Mesendoderm (in vitro differentiated cells): Measurements from ENCODE around the gene RBMS1.

ENCODE experiments used
- DNase-seq: peaks from one replicate; pipeline ENCODE4 v3.0.0; 2013
- H2AK5ac ChIP-seq: 2 replicates; pipeline ENCODE4 v1.6.1; 2013; ENCODE audit warnings: low read length, inconsistent platforms
- H2BK120ac ChIP-seq: 2 replicates; pipeline ENCODE4 v1.6.1; 2013; ENCODE audit warnings: low read depth, mild to moderate bottlenecking, low read length, moderate library complexity, mixed read lengths
- H2BK15ac ChIP-seq: replicated peaks from 2 replicates; pipeline ENCODE4 v1.6.1; 2013; ENCODE audit warnings: low read depth, mild to moderate bottlenecking, moderate library complexity
- H2BK5ac ChIP-seq: 2 replicates; pipeline ENCODE4 v1.6.1; 2013; ENCODE audit warnings: low read length, inconsistent platforms
- H3K18ac ChIP-seq: 2 replicates; pipeline ENCODE4 v1.6.1; 2013; ENCODE audit warnings: mild to moderate bottlenecking, low read length, mixed read lengths
- H3K23ac ChIP-seq: one replicate; pipeline ENCODE4 v1.6.1; 2013; ENCODE audit warnings: low read length
- H3K27ac ChIP-seq: 2 replicates; pipeline ENCODE4 v1.5.1; 2013; ENCODE audit warnings: low read depth, mild to moderate bottlenecking, inconsistent platforms, low read length, moderate library complexity
- H3K27me3 ChIP-seq: 2 replicates; pipeline ENCODE4 v1.6.1; 2013; ENCODE audit warnings: low read length, control low read depth, mild to moderate bottlenecking, inconsistent platforms; ENCODE audit not compliant: insufficient read depth, poor library complexity
- H3K36me3 ChIP-seq: 2 replicates; pipeline ENCODE4 v1.6.1; 2013; ENCODE audit warnings: low read length, inconsistent platforms; ENCODE audit not compliant: control insufficient read depth, insufficient read depth
- H3K4ac ChIP-seq: one replicate; pipeline ENCODE4 v1.6.1; 2013; ENCODE audit warnings: low read depth, mild to moderate bottlenecking, low read length, moderate library complexity
- H3K4me1 ChIP-seq: 2 replicates; pipeline ENCODE4 v1.6.1; 2013; ENCODE audit warnings: low read depth, low read length, inconsistent platforms; ENCODE audit not compliant: control insufficient read depth
- H3K4me2 ChIP-seq: 2 replicates; pipeline ENCODE4 v1.6.1; 2013; ENCODE audit warnings: low read length
- H3K4me3 ChIP-seq: 2 replicates; pipeline ENCODE4 v1.5.1; 2013; ENCODE audit warnings: mild to moderate bottlenecking, low read length
- H3K56ac ChIP-seq: one replicate; pipeline ENCODE4 v1.6.1; 2013; ENCODE audit warnings: low read length
- H3K79me1 ChIP-seq: 2 replicates; pipeline ENCODE4 v1.6.1; 2013; ENCODE audit warnings: low read length, inconsistent platforms
- H3K79me2 ChIP-seq: 2 replicates; pipeline ENCODE4 v1.6.1; 2013; ENCODE audit warnings: mild to moderate bottlenecking, low read length; ENCODE audit not compliant: control insufficient read depth, insufficient read depth
- H3K9ac ChIP-seq: 2 replicates; pipeline ENCODE4 v1.6.1; 2013; ENCODE audit warnings: low read length, inconsistent platforms
- H4K5ac ChIP-seq: one replicate; pipeline ENCODE4 v1.6.1; 2013; ENCODE audit warnings: low read length
- H4K8ac ChIP-seq: one replicate; pipeline ENCODE4 v1.6.1; 2013; ENCODE audit warnings: low read depth, mild to moderate bottlenecking, control low read depth, low read length, moderate library complexity
- WGBS: extraction: QIAGEN DNeasy Blood & Tissue Kit; methylation state at CpG from one replicate; pipeline ENCODE4 v1.1.7; 2013; ENCODE audit warnings: low lambda C conversion rate, missing lambda C conversion rate; ENCODE audit not compliant: insufficient coverage; ENCODE audit errors: extremely low coverage; 5-methylcytosine and 5-hydroxymethylcytosine counted together

Gene RBMS1

DNA sequence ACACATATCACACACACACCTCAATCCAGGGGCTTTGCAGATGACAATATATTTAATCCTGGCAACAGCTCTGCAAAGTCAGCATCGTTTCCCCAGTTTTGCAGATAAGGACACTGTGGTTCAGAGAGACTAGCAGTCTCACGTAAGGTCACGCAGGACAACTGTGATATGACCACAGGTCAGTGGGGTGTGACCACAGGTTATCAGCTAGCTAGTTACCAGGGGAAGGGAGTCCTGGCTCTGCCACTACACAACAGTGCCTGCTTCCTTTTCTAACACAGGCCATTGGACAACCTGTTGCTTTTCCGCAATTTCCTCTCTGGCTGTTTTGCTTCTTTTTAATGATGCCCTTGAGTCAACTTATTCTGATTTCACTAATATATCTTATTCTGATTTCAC lies 33.3 kb downstream of the RBMS1 start:
- DNase-seq, result no peak

DNA sequence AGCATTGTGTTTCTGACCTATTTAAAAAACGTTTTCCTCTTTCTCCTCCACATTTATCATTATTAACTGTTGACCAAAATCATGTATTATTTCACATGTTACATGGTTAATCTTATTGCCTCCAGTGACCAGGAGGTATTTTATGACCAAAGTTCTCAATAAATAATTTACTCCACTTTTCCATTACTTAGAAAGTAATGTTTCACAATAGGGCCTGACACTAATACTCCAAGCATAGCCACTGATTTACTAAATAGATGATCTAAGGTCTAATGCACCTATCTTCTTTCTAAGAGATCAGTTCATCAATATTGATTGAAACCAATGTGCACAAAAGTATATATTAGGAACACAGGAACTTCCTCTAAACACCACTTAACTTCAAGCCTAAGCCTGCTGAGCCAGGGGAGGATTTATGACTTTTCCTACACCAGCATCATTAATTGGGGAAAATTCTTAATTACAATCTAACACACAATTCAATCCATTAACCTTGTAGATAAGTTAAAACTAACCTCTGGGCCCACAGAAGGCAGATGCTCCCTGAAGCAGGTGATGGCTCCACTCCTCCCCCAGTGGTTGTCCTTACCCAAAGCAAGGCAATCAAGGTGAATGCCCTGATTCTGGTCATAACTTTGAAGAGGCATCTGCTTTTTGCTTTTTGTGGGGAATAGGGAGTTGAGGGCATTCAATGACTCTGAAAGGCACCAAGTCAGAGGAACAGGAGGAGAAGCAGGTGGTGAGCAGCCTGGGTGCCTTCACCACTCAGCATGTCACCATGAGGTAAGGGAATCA lies 33.9 kb downstream of the RBMS1 start:
- H3K23ac ChIP-seq, result no peak overlapping the region
- H2BK15ac ChIP-seq, result no peak overlapping the region
- no peak for DNase-seq
- H3K4me3 ChIP-seq, result no peak overlapping the region
- no peak overlapping the region for H4K5ac ChIP-seq
- peaks cover 22% of the 10 kb centered on the region for H3K79me1 ChIP-seq
- H2AK5ac ChIP-seq, result no peak overlapping the region
- H3K27ac ChIP-seq, result no peak overlapping the region
- no peaks in the 10 kb centered on the region for H3K27me3 ChIP-seq
- peaks cover 25% of the 10 kb centered on the region for H3K79me2 ChIP-seq
- no peak overlapping the region for H3K18ac ChIP-seq
- no peak overlapping the region for H3K9ac ChIP-seq
- H3K56ac ChIP-seq, result no peak overlapping the region
- no peak overlapping the region for H4K8ac ChIP-seq
- no CpG with 5 or more reads among the region's 1 CpG for WGBS
- no peak overlapping the region for H2BK120ac ChIP-seq
- no peaks in the 10 kb centered on the region for H3K4me1 ChIP-seq
- H2BK5ac ChIP-seq, result no peak overlapping the region
- H3K4me2 ChIP-seq, result no peak overlapping the region
- no peaks in the 10 kb centered on the region for H3K36me3 ChIP-seq
- no peak overlapping the region for H3K4ac ChIP-seq

More for the DNA sequence above, 33.3 kb downstream of the RBMS1 start:
- Histone ChIP-seq H4K5ac (no peak overlapping the region), H3K27ac (no peak overlapping the region), H2BK5ac (no peak overlapping the region), H3K27me3 (no peaks in the 10 kb centered on the region), H3K23ac (no peak overlapping the region), H2BK15ac (no peak overlapping the region), H2AK5ac (no peak overlapping the region), H3K9ac (no peak overlapping the region), H3K18ac (no peak overlapping the region), H3K4me1 (no peaks in the 10 kb centered on the region), H4K8ac (no peak overlapping the region), H3K36me3 (no peaks in the 10 kb centered on the region), H3K79me2 (peaks cover 27% of the 10 kb centered on the region), H3K56ac (no peak overlapping the region), H2BK120ac (no peak overlapping the region), H3K4me3 (no peak overlapping the region), H3K4me2 (no peak overlapping the region), H3K4ac (no peak overlapping the region), H3K79me1 (peaks cover 23% of the 10 kb centered on the region)
- WGBS, result no CpG with 5 or more reads among the region's 4 CpGs

DNA sequence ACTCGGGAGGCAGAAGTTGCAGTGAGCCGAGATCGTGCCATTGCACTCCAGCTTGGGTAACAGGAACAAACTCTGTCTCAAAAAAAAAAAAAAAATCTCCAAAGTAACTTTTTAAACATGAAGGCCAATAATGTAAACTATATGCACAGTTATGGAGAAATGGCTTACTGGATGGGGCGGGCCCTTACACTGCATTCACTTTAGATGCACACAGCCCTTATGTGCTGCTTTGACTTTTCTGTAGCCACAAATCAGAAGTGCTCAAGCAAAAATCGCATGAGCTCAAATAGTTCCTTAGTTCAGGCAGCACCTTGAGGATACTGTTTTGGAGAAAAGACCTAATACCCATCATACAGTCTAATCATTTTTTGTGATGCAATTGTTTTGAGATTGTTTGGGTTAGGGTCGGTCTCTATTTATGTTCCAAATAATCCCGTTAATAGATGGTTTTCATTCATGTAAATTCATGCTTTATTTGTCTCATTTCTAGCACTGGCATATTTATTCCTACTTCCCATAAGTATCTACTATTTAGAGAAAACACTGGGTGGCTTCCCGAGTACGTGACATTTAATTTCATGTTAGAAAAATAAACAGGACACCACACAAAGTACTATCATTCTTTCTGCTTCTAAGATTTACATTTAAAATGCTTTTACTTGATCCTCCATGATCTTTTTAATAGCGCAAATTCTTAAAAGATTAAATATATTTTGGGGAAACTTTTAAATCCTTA lies 34.7 kb downstream of the RBMS1 start:
- Histone ChIP-seq H2AK5ac (no peak overlapping the region), H2BK15ac (no peak overlapping the region)

DNA sequence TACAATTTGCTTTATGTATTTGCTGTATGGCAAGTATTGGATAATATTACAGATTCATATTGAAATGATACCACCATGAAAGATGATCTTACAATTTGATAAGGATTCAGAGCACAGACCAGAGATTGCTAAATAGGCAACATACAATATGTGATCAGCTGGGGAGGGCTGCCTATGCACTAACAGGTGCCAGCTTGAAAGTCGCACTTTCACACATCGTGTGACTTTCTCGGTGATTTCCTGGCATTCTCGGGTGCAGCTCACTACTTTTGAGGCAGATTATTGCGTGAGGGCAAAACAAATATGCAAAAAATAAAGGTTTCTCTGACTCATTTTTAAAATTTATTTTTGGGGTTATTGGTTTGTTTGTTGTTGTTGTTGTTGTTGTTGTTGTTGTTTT lies 36.0 kb downstream of the RBMS1 start:
- Histone ChIP-seq H3K79me2 (peaks cover 30% of the 10 kb centered on the region), H3K27me3 (no peaks in the 10 kb centered on the region), H3K4me2 (no peak overlapping the region), H3K56ac (no peak overlapping the region), H2BK5ac (no peak overlapping the region), H3K79me1 (peaks cover 29% of the 10 kb centered on the region), H3K18ac (no peak overlapping the region), H3K27ac (no peak overlapping the region), H3K9ac (no peak overlapping the region), H3K23ac (no peak overlapping the region), H3K36me3 (no peaks in the 10 kb centered on the region), H4K8ac (no peak overlapping the region), H4K5ac (no peak overlapping the region), H3K4ac (no peak overlapping the region), H2BK15ac (no peak overlapping the region), H2AK5ac (no peak overlapping the region), H2BK120ac (no peak overlapping the region), H3K4me1 (peaks cover 2% of the 10 kb centered on the region), H3K4me3 (no peak overlapping the region)
- DNase-seq, result no peak
- WGBS, result no CpG with 5 or more reads among the region's 5 CpGs

More for the DNA sequence above, 34.7 kb downstream of the RBMS1 start:
- no peak overlapping the region for H3K4me2 ChIP-seq
- no peak for DNase-seq
- no peak overlapping the region for H2BK120ac ChIP-seq
- no CpG with 5 or more reads among the region's 10 CpGs for WGBS
- peaks cover 2% of the 10 kb centered on the region for H3K4me1 ChIP-seq
- H3K27ac ChIP-seq, result no peak overlapping the region
- H3K9ac ChIP-seq, result no peak overlapping the region
- no peak overlapping the region for H4K5ac ChIP-seq
- no peaks in the 10 kb centered on the region for H3K36me3 ChIP-seq
- H3K79me2 ChIP-seq, result peaks cover 26% of the 10 kb centered on the region
- H3K56ac ChIP-seq, result no peak overlapping the region
- no peak overlapping the region for H3K18ac ChIP-seq
- no peak overlapping the region for H4K8ac ChIP-seq
- H3K23ac ChIP-seq, result no peak overlapping the region
- no peak overlapping the region for H3K4me3 ChIP-seq
- peaks cover 24% of the 10 kb centered on the region for H3K79me1 ChIP-seq
- H2BK5ac ChIP-seq, result no peak overlapping the region
- no peak overlapping the region for H3K4ac ChIP-seq
- no peaks in the 10 kb centered on the region for H3K27me3 ChIP-seq

DNA sequence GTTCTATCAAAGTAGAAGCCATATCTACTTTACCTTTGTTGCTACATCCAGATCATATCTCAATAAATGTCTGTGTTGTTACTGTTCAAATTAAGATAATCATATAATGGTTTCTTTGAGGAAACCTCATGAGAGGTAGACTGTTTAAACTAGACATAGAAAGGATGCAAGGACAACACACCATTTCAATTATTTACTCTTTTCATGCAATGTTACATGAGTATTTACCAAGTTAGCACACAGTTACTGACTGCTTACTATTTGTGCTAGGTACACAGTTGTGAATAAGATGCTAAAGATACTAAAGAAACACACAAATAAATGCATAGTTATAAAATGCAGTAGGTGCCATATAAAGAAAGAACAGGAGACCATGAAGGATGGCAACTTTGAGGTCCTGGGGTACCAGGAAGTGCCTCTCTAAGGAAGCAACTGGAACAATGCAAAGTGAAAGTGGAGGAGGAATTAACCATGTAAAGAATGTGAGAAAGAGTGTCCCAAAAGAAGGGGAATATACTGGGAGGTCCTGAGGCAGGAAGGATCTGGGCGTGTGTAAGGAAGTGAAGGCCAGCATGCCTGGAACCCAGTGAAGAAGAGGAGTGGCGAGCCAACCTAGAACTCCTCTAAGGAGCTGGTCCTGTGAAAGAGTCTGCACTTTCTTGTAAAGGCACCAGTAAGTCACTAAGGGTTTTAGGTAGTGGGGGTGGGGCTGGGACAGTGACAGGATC lies 39.4 kb downstream of the RBMS1 start:
- no peak overlapping the region for H2BK15ac ChIP-seq
- no peak overlapping the region for H2AK5ac ChIP-seq
- H3K4ac ChIP-seq, result no peak overlapping the region
- H3K79me2 ChIP-seq, result peaks cover 16% of the 10 kb centered on the region
- no peak overlapping the region for H3K56ac ChIP-seq
- H4K8ac ChIP-seq, result no peak overlapping the region
- DNase-seq, result peak; percentile 67
- H3K18ac ChIP-seq, result no peak overlapping the region
- H3K27ac ChIP-seq, result no peak overlapping the region
- peaks cover 2% of the 10 kb centered on the region for H3K4me1 ChIP-seq
- no peak overlapping the region for H3K23ac ChIP-seq
- H3K27me3 ChIP-seq, result no peaks in the 10 kb centered on the region
- H3K36me3 ChIP-seq, result no peaks in the 10 kb centered on the region
- H4K5ac ChIP-seq, result no peak overlapping the region
- WGBS, result no CpG with 5 or more reads among the region's 2 CpGs
- peaks cover 18% of the 10 kb centered on the region for H3K79me1 ChIP-seq
- no peak overlapping the region for H3K4me3 ChIP-seq
- H3K4me2 ChIP-seq, result no peak overlapping the region
- H2BK5ac ChIP-seq, result no peak overlapping the region
- no peak overlapping the region for H2BK120ac ChIP-seq
- no peak overlapping the region for H3K9ac ChIP-seq
